Right lobe of liver (tissue), 4 donors: ENCODE results near the gene NGFR.

ENCODE experiments used
- CTCF ChIP-seq, 4 donors: fragments of 200-600 bp in 3 of 4; fragments of 450-650 bp in 1 of 4; IDR thresholded peaks; one replicate each; pipeline versions ENCODE4 v1.5.1 to v1.8.0; 2016 to 2022; ENCODE audit warnings: antibody characterized with exemption in 4 of 4, mild to moderate bottlenecking in 2 of 4
- POLR2A ChIP-seq: fragments of 450-650 bp; IDR thresholded peaks from one replicate; pipeline ENCODE4 v1.6.1; 2017; ENCODE audit warnings: antibody characterized with exemption, mild to moderate bottlenecking
- donor health status: DM: no; HTN: no; CAD: no.
- donor health status: DM: no; HTN: no; CAD: no.
- donor health status: DM: no; HTN: yes; CAD: no.

- TF ChIP-seq CTCF (IDR thresholded peaks at IDR 0.05) (no peak), POLR2A (no peak)
Measured at GRCh38 chr17:49525831-49526741, 31.0 kb downstream of the NGFR start.
